Neural cell (in vitro differentiated cells): ENCODE results near the gene UBE2I. TPM values are rescaled to one million over a fixed set of nuclear protein-coding genes. Genes with fewer than 3 reads are reported as not detected.
A peak's percentile ranks its signal among the peaks of the same experiment; 100 is the strongest.

ENCODE experiments used
- H2AFZ ChIP-seq: fragments of 200-600, 300-800 bp; sonication (generic), shearing (Covaris generic); 2 replicates; pipeline ENCODE4 v1.6.0; 2014; ENCODE audit warnings: low read depth, mild to moderate bottlenecking, antibody characterized with exemption, low read length, moderate library complexity
- H3F3A ChIP-seq: fragments of 200-600 bp; shearing (Covaris generic); 2 replicates; pipeline ENCODE4 v1.6.1; 2016; ENCODE audit warnings: mild to moderate bottlenecking, moderate library complexity, mixed read lengths, antibody characterized with exemption, low read length; ENCODE audit not compliant: insufficient read depth, poor library complexity, severe bottlenecking
- H3K27ac ChIP-seq: fragments of 200-600, 300-800 bp; sonication (generic), shearing (Covaris generic); 2 replicates; pipeline ENCODE4 v1.5.1; 2014; ENCODE audit warnings: mild to moderate bottlenecking, low read length, moderate library complexity
- H3K27me3 ChIP-seq: fragments of 300-800, 200-600 bp; sonication (generic), shearing (Covaris generic); 2 replicates; pipeline ENCODE4 v1.6.0; 2014; ENCODE audit warnings: mild to moderate bottlenecking, low read depth, low read length, moderate library complexity; ENCODE audit not compliant: insufficient read depth
- H3K36me3 ChIP-seq: fragments of 300-800, 200-600 bp; sonication (generic), shearing (Covaris generic); 2 replicates; pipeline ENCODE4 v1.5.1; 2014; ENCODE audit warnings: mild to moderate bottlenecking, antibody characterized with exemption, low read length, moderate library complexity; ENCODE audit not compliant: insufficient read depth
- H3K4me2 ChIP-seq: fragments of 300-800, 200-600 bp; sonication (generic), shearing (Covaris generic); 2 replicates; pipeline ENCODE4 v1.6.0; 2014; ENCODE audit warnings: mild to moderate bottlenecking, low read length
- H3K4me3 ChIP-seq: fragments of 300-800, 200-600 bp; sonication (generic), shearing (Covaris generic); 2 replicates; pipeline ENCODE4 v1.5.1; 2014; ENCODE audit warnings: mild to moderate bottlenecking, low read length, moderate library complexity
- H3K79me2 ChIP-seq: fragments of 200-600 bp; shearing (Covaris generic); replicated peaks from 2 replicates; pipeline ENCODE4 v1.6.0; 2014; ENCODE audit warnings: mild to moderate bottlenecking, low read length, moderate library complexity; ENCODE audit not compliant: insufficient read depth
- H3K9ac ChIP-seq: fragments of 300-800, 200-600 bp; sonication (generic), shearing (Covaris generic); 2 replicates; pipeline ENCODE4 v1.6.1; 2016; ENCODE audit warnings: mild to moderate bottlenecking, low read length, mixed read lengths
- H3K9me2 ChIP-seq: fragments of 200-600 bp; shearing (Covaris generic); 2 replicates; pipeline ENCODE4 v1.6.1; 2016; ENCODE audit warnings: mild to moderate bottlenecking, low read length, mixed read lengths; ENCODE audit not compliant: insufficient read depth
- H3K9me3 ChIP-seq: fragments of 200-600, 300-800 bp; sonication (generic), shearing (Covaris generic); 2 replicates; pipeline ENCODE4 v1.6.1; 2016; ENCODE audit warnings: mild to moderate bottlenecking, mixed run types, low read length, moderate library complexity, mixed read lengths
- H4K20me1 ChIP-seq: fragments of 200-600 bp; shearing (Covaris generic); 2 replicates; pipeline ENCODE4 v1.6.1; 2016; ENCODE audit warnings: mild to moderate bottlenecking, mixed run types; ENCODE audit not compliant: insufficient read depth
- CTCF ChIP-seq: fragments of 450-650 bp; IDR thresholded peaks from 2 replicates; pipeline ENCODE4 v1.5.1; 2014; ENCODE audit warnings: antibody characterized with exemption, mild to moderate bottlenecking, moderate library complexity; ENCODE audit not compliant: poor library complexity, severe bottlenecking
- EP300 ChIP-seq: fragments of 450-650 bp; conservative IDR thresholded peaks from 2 replicates; pipeline ENCODE4 v1.6.1; 2014; ENCODE audit warnings: antibody characterized with exemption, mild to moderate bottlenecking, moderate library complexity; ENCODE audit not compliant: poor library complexity, severe bottlenecking
- EZH2 ChIP-seq: fragments of 200-600, 300-800 bp; shearing (Covaris generic), sonication (generic); IDR thresholded peaks from 2 replicates; pipeline ENCODE4 v1.6.1; 2014; ENCODE audit warnings: antibody characterized with exemption, low read length, borderline replicate concordance, mild to moderate bottlenecking; ENCODE audit not compliant: insufficient read depth, poor library complexity, severe bottlenecking
- MXI1 ChIP-seq: fragments of 450-650 bp; conservative IDR thresholded peaks from 2 replicates; pipeline ENCODE4 v1.6.1; 2014; ENCODE audit warnings: antibody characterized with exemption, mild to moderate bottlenecking; ENCODE audit not compliant: poor library complexity, severe bottlenecking
- POLR2AphosphoS5 ChIP-seq: IDR thresholded peaks from 2 replicates; pipeline ENCODE4 v1.6.1; 2012
- RAD21 ChIP-seq: fragments of 450-650 bp; conservative IDR thresholded peaks from 2 replicates; pipeline ENCODE4 v1.6.1; 2014; ENCODE audit warnings: antibody characterized with exemption, mild to moderate bottlenecking, moderate library complexity
- REST ChIP-seq: IDR thresholded peaks from 2 replicates; pipeline ENCODE4 v1.6.1; 2012; ENCODE audit warnings: borderline replicate concordance
- SMC3 ChIP-seq: fragments of 450-650 bp; conservative IDR thresholded peaks from 2 replicates; pipeline ENCODE4 v1.6.1; 2014; ENCODE audit warnings: antibody characterized with exemption, mild to moderate bottlenecking, moderate library complexity; ENCODE audit not compliant: poor library complexity
- TAF1 ChIP-seq: IDR thresholded peaks from 2 replicates; pipeline ENCODE4 v1.6.1; 2012; ENCODE audit warnings: low read depth
- polyA plus RNA-seq: library from polyadenylated mRNA; depleted of rRNA; stranded (reverse); fragments of >200 nt; gene quantifications from 2 replicates; pipeline ENCODE4 v1.2.3, GENCODE V29; 2014

Gene UBE2I
- polyA plus RNA-seq, 1 donor from 2014 or later: 111 TPM

DNA sequence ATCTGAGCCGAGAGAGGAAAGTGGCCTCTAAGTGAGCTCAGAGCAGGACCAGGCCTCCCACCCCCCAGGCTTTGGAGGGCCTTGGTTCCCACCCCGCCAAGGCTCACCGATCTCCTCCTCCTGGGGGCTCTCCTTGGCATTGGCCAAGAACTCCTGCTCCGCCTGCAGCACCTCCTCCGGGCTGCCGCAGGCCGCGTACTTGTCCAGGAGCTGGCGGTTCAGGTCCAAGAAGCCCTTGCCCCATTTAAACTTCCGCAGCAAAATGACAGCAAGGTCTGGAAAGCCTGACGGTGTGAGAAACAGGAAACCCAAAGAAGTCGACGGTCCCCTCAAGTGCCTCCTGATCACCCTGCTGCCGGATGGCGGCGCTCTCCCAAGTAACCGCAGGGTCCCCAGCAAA is 40.5 kb downstream of the UBE2I start:
- H3K4me2 ChIP-seq: no peak overlapping the region
- H3K9me3 ChIP-seq: no peaks in the 10 kb centered on the region
- H3F3A ChIP-seq: no peaks in the 10 kb centered on the region
- peak overlapping the region; percentile 97 for H3K4me3 ChIP-seq
- no peaks in the 10 kb centered on the region for H3K36me3 ChIP-seq
- H3K27ac ChIP-seq: no peak overlapping the region
- TF ChIP-seq POLR2AphosphoS5 (no peak), RAD21 (no peak), REST (no peak), EZH2 (no peak), CTCF (no peak), EP300 (no peak), MXI1 (no peak), SMC3 (no peak)
- H3K9me2 ChIP-seq: no peaks in the 10 kb centered on the region
- no peaks in the 10 kb centered on the region for H3K27me3 ChIP-seq
- no peak overlapping the region for H2AFZ ChIP-seq
- no peak overlapping the region for H3K9ac ChIP-seq
- H4K20me1 ChIP-seq: no peaks in the 10 kb centered on the region
- H3K79me2 ChIP-seq: peaks cover 26% of the 10 kb centered on the region

DNA sequence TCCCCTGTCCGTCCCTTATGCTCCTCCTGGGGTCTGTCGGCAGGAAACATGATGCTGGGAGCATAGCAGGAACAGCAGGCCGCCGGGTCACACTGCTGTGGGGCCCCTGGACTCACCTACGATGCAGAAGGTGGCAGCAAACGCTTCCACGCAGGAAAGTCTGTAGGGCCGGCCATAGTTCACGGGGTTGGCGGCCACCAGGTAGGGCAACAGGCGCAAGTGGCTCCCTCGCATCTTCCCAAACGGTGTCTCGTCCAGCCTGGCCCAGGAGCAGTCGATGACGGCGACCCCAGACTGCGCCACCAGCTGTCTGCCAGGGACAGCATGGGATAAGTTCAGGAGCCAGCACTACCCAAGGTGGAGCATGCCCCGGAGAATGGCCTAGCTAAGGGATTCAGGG is 41.3 kb downstream of the UBE2I start:
- H3K27me3 ChIP-seq: no peaks in the 10 kb centered on the region
- no peaks in the 10 kb centered on the region for H4K20me1 ChIP-seq
- H3K4me2 ChIP-seq: peak overlapping the region; percentile 75
- H3K27ac ChIP-seq: no peak overlapping the region
- no peaks in the 10 kb centered on the region for H3K36me3 ChIP-seq
- no peaks in the 10 kb centered on the region for H3F3A ChIP-seq
- H3K79me2 ChIP-seq: peaks cover 26% of the 10 kb centered on the region
- no peaks in the 10 kb centered on the region for H3K9me3 ChIP-seq
- TF ChIP-seq MXI1 (no peak), TAF1 (no peak), CTCF (no peak), REST (no peak), EZH2 (no peak), RAD21 (no peak), EP300 (no peak), SMC3 (no peak), POLR2AphosphoS5 (no peak)
- H3K4me3 ChIP-seq: peak overlapping the region; percentile 97
- peak overlapping the region; percentile 70 for H3K9ac ChIP-seq
- no peak overlapping the region for H2AFZ ChIP-seq
- no peaks in the 10 kb centered on the region for H3K9me2 ChIP-seq
